GM23338 (cell line): ENCODE results near the gene SLC30A7. TPM values are rescaled to one million over a fixed set of nuclear protein-coding genes. Genes with fewer than 3 reads are reported as not detected.

Experiments
- ATAC-seq: fragments of 200-7000 bp; cut with Tn5 transposase; 3 replicates; pipeline ENCODE4 v1.9.1; 2020
- DNase-seq: peaks from one replicate; pipeline ENCODE4 v3.0.0-alpha.2; 2015; ENCODE audit warnings: low spot score
- H2AFZ ChIP-seq: fragments of 200-600 bp; sonication (generic); 2 replicates; pipeline ENCODE4 v1.8.0; 2016; ENCODE audit warnings: antibody characterized with exemption, mild to moderate bottlenecking, moderate library complexity
- H3F3A ChIP-seq: fragments of 200-600 bp; sonication (generic); replicated peaks from 2 replicates; pipeline ENCODE4 v1.8.0; 2017; ENCODE audit warnings: antibody characterized with exemption, mixed run types, low read depth
- H3K27ac ChIP-seq: fragments of 200-600 bp; sonication (generic); 2 replicates; pipeline ENCODE4 v1.6.1; 2016; ENCODE audit warnings: low read depth
- H3K27me3 ChIP-seq: fragments of 200-600 bp; sonication (generic); 2 replicates; pipeline ENCODE4 v1.8.0; 2016; ENCODE audit warnings: mild to moderate bottlenecking, mixed run types, moderate library complexity; ENCODE audit not compliant: insufficient read depth
- H3K36me3 ChIP-seq: fragments of 200-600 bp; sonication (generic); 2 replicates; pipeline ENCODE4 v1.8.0; 2016; ENCODE audit warnings: mild to moderate bottlenecking; ENCODE audit not compliant: insufficient read depth
- H3K4me1 ChIP-seq: fragments of 200-600 bp; sonication (generic); 2 replicates; pipeline ENCODE4 v1.8.0; 2016; ENCODE audit warnings: mild to moderate bottlenecking, moderate library complexity; ENCODE audit not compliant: insufficient read depth
- H3K4me2 ChIP-seq: fragments of 200-600 bp; sonication (generic); 2 replicates; pipeline ENCODE4 v1.7.1; 2017; ENCODE audit warnings: mixed run types
- H3K4me3 ChIP-seq: fragments of 200-600 bp; sonication (generic); 2 replicates; pipeline ENCODE4 v1.6.1; 2016; ENCODE audit warnings: mixed run types
- H3K79me2 ChIP-seq: fragments of 200-600 bp; sonication (generic); replicated peaks from 2 replicates; pipeline ENCODE4 v1.8.0; 2017; ENCODE audit warnings: mild to moderate bottlenecking; ENCODE audit not compliant: insufficient read depth
- H3K9me2 ChIP-seq: fragments of 200-600 bp; sonication (generic); 2 replicates; pipeline ENCODE4 v1.8.0; 2017; ENCODE audit not compliant: insufficient read depth
- H4K20me1 ChIP-seq: fragments of 200-600 bp; sonication (generic); replicated peaks from 2 replicates; pipeline ENCODE4 v1.8.0; 2017; ENCODE audit warnings: mild to moderate bottlenecking; ENCODE audit not compliant: insufficient read depth
- H3K27ac Mint-ChIP-seq: 2 replicates; pipeline ENCODE4 v1.8.0; 2020; ENCODE audit warnings: inconsistent platforms, mild to moderate bottlenecking, moderate library complexity, mixed read lengths
- H3K27me3 Mint-ChIP-seq: 3 replicates; pipeline ENCODE4 v1.8.0; 2022; ENCODE audit warnings: low read depth, mild to moderate bottlenecking, moderate library complexity, mixed read lengths, inconsistent platforms; ENCODE audit not compliant: insufficient read depth, poor library complexity
- H3K36me3 Mint-ChIP-seq: 3 replicates; pipeline ENCODE4 v1.8.0; 2021; ENCODE audit warnings: low read depth, mild to moderate bottlenecking, inconsistent platforms, moderate library complexity, mixed read lengths
- H3K4me1 Mint-ChIP-seq: 3 replicates; pipeline ENCODE4 v1.8.0; 2020; ENCODE audit warnings: mild to moderate bottlenecking, inconsistent platforms, mixed read lengths
- H3K4me3 Mint-ChIP-seq: 3 replicates; pipeline ENCODE4 v1.8.0; 2021; ENCODE audit warnings: moderate library complexity, mild to moderate bottlenecking, inconsistent platforms, mixed read lengths
- H3K9me3 Mint-ChIP-seq: 3 replicates; pipeline ENCODE4 v1.8.0; 2020; ENCODE audit warnings: moderate library complexity, mild to moderate bottlenecking, inconsistent platforms, mixed read lengths
- CREB1 ChIP-seq: fragments of 250-450 bp; sonication (Bioruptor Pico); IDR thresholded peaks from 2 replicates; pipeline ENCODE4 v1.5.0; 2020; ENCODE audit warnings: low read depth, mild to moderate bottlenecking, moderate library complexity
- EZH2 ChIP-seq: fragments of 200-600 bp; sonication (generic); IDR thresholded peaks from one replicate; pipeline ENCODE4 v1.8.0; 2017; ENCODE audit warnings: antibody characterized with exemption, mild to moderate bottlenecking, low read depth; ENCODE audit not compliant: unreplicated experiment
- EZH2phosphoT487 ChIP-seq: fragments of 200-600 bp; sonication (generic); IDR thresholded peaks from one replicate; pipeline ENCODE4 v1.8.1; 2018; ENCODE audit warnings: antibody characterized with exemption; ENCODE audit not compliant: unreplicated experiment
- JUNB ChIP-seq: IDR thresholded peaks from one replicate; pipeline ENCODE4 v1.6.1; 2016; ENCODE audit warnings: antibody characterized with exemption; ENCODE audit not compliant: unreplicated experiment
- NANOG ChIP-seq: IDR thresholded peaks from 2 replicates; pipeline ENCODE4 v1.6.1; 2016; ENCODE audit warnings: antibody characterized with exemption, borderline replicate concordance
- POLR2AphosphoS5 ChIP-seq: IDR thresholded peaks from 2 replicates; pipeline ENCODE4 v1.6.1; 2016; ENCODE audit warnings: antibody characterized with exemption, low read depth
- STAT1 ChIP-seq: IDR thresholded peaks from one replicate; pipeline ENCODE4 v1.6.1; 2016; ENCODE audit warnings: antibody characterized with exemption; ENCODE audit not compliant: unreplicated experiment
- ZNF331 ChIP-seq: fragments of 250-450 bp; sonication (Bioruptor Pico); IDR thresholded peaks from 2 replicates; pipeline ENCODE4 v1.5.0; 2020; ENCODE audit warnings: low read depth, mild to moderate bottlenecking, moderate library complexity
- polyA plus RNA-seq: library from polyadenylated mRNA; unstranded; fragments of >200 nt; fragmentation: Nextera tagmentation; extraction: Ambion mirVana; gene quantifications from 2 replicates; pipeline ENCODE4 v1.2.1, GENCODE V29; 2016
- total RNA-seq: library from RNA; depleted of rRNA; stranded (reverse); fragments of >200 nt; shearing (Covaris generic); gene quantifications from 2 replicates; pipeline ENCODE4 v1.2.3, GENCODE V29; 2014
- TF ChIP-seq, protein P1 (sequence below): IDR thresholded peaks from 2 replicates; pipeline ENCODE4 v1.6.1; 2016; ENCODE audit warnings: antibody characterized with exemption
- TF ChIP-seq, protein P2 (sequence below): IDR thresholded peaks from one replicate; pipeline ENCODE4 v1.6.1; 2018; ENCODE audit warnings: antibody characterized with exemption; ENCODE audit not compliant: unreplicated experiment
- TF ChIP-seq, protein P3 (sequence below), 2 experiments: fragments of 200-600 bp in 1 of 2; sonication (generic) in 1 of 2; conservative IDR thresholded peaks; 2 replicates each; pipeline versions ENCODE4 v1.5.1 to v1.6.1; 2016 to 2017; ENCODE audit warnings: antibody characterized with exemption in 2 of 2, low read depth in 2 of 2, mild to moderate bottlenecking in 2 of 2, moderate library complexity in 1 of 2

SLC30A7 gene
- total and polyA plus RNA-seq, 2 experiments from 2014 or later = 9.8 to 25.1 TPM

DNA sequence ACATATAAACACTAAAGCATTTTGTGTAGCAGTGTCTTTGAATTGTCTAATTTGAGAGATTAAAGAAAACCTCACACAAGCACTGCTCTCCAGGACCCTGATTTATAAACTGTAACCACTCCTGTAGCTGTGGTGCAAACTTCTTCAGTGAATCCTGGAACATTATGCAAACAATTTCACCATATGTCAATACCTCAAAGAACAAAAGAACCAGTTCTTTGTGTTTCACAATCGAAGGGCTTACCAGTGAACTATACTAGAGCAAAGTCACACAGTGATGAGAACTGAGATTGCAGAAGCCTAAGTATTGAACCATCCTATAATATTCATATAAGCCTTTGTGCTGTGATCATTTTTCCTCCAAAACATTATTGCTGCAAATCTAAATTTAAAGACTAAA, 108.2 kb downstream of the SLC30A7 start:
- DNase-seq (no peak), ATAC-seq (no peak)
- Histone ChIP-seq H3K4me1 (peaks cover 2% of the 10 kb centered on the region; the same call in 1 of the 2 replicates), H3K27me3 (no peaks in the 10 kb centered on the region), H3K4me3 (no peak overlapping the region), H3K27ac (no peak overlapping the region), H3K79me2 (no peaks in the 10 kb centered on the region), H2AFZ (no peak overlapping the region), H3K36me3 (peaks cover 12% of the 10 kb centered on the region; the same call in 1 of the 2 replicates), H3K9me2 (no peaks in the 10 kb centered on the region), H3K4me2 (no peak overlapping the region), H3F3A (no peaks in the 10 kb centered on the region), H4K20me1 (no peaks in the 10 kb centered on the region)
- no peak overlapping the region for H3K27ac Mint-ChIP-seq
- no peak overlapping the region for H3K4me3 Mint-ChIP-seq
- peaks cover 16% of the 10 kb centered on the region for H3K4me1 Mint-ChIP-seq
- peaks cover 21% of the 10 kb centered on the region for H3K36me3 Mint-ChIP-seq
- no peak for TF ChIP-seq STAT1
- TF ChIP-seq JUNB = no peak
- TF ChIP-seq POLR2AphosphoS5 = no peak
- TF ChIP-seq ZNF331 = no peak
- TF ChIP-seq EZH2 = no peak
- no peak for TF ChIP-seq EZH2phosphoT487
- TF ChIP-seq, protein P1, sequence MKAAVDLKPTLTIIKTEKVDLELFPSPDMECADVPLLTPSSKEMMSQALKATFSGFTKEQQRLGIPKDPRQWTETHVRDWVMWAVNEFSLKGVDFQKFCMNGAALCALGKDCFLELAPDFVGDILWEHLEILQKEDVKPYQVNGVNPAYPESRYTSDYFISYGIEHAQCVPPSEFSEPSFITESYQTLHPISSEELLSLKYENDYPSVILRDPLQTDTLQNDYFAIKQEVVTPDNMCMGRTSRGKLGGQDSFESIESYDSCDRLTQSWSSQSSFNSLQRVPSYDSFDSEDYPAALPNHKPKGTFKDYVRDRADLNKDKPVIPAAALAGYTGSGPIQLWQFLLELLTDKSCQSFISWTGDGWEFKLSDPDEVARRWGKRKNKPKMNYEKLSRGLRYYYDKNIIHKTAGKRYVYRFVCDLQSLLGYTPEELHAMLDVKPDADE = no peak
- TF ChIP-seq, protein P2, sequence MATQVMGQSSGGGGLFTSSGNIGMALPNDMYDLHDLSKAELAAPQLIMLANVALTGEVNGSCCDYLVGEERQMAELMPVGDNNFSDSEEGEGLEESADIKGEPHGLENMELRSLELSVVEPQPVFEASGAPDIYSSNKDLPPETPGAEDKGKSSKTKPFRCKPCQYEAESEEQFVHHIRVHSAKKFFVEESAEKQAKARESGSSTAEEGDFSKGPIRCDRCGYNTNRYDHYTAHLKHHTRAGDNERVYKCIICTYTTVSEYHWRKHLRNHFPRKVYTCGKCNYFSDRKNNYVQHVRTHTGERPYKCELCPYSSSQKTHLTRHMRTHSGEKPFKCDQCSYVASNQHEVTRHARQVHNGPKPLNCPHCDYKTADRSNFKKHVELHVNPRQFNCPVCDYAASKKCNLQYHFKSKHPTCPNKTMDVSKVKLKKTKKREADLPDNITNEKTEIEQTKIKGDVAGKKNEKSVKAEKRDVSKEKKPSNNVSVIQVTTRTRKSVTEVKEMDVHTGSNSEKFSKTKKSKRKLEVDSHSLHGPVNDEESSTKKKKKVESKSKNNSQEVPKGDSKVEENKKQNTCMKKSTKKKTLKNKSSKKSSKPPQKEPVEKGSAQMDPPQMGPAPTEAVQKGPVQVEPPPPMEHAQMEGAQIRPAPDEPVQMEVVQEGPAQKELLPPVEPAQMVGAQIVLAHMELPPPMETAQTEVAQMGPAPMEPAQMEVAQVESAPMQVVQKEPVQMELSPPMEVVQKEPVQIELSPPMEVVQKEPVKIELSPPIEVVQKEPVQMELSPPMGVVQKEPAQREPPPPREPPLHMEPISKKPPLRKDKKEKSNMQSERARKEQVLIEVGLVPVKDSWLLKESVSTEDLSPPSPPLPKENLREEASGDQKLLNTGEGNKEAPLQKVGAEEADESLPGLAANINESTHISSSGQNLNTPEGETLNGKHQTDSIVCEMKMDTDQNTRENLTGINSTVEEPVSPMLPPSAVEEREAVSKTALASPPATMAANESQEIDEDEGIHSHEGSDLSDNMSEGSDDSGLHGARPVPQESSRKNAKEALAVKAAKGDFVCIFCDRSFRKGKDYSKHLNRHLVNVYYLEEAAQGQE = no peak
- no peak for TF ChIP-seq CREB1 (CRISPR knock-in tag)
- TF ChIP-seq, protein P3, sequence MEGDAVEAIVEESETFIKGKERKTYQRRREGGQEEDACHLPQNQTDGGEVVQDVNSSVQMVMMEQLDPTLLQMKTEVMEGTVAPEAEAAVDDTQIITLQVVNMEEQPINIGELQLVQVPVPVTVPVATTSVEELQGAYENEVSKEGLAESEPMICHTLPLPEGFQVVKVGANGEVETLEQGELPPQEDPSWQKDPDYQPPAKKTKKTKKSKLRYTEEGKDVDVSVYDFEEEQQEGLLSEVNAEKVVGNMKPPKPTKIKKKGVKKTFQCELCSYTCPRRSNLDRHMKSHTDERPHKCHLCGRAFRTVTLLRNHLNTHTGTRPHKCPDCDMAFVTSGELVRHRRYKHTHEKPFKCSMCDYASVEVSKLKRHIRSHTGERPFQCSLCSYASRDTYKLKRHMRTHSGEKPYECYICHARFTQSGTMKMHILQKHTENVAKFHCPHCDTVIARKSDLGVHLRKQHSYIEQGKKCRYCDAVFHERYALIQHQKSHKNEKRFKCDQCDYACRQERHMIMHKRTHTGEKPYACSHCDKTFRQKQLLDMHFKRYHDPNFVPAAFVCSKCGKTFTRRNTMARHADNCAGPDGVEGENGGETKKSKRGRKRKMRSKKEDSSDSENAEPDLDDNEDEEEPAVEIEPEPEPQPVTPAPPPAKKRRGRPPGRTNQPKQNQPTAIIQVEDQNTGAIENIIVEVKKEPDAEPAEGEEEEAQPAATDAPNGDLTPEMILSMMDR (conservative IDR thresholded peaks at IDR 0.05; ENCODE audit: low read depth in 2 of 2) = no peak
- TF ChIP-seq NANOG = no peak
- H3K9me3 Mint-ChIP-seq = no peaks in the 10 kb centered on the region
- H3K27me3 Mint-ChIP-seq = no peaks in the 10 kb centered on the region
